ENCODE measurements around the gene ADAR.

ADAR gene

GRCh38 chr1:154616659-154617345 is 8.8 kb upstream of the ADAR start:
- no peak for DNase-seq (ENCODE audit: low spot score)

GRCh38 chr1:154615411-154615810 is 7.4 kb upstream of the ADAR start:
- DNase-seq (ENCODE audit: low spot score), result no peak

GRCh38 chr1:154614901-154615300 is 6.9 kb upstream of the ADAR start:
- no peak for DNase-seq (ENCODE audit: low spot score)

GRCh38 chr1:154614247-154614646 is 6.3 kb upstream of the ADAR start:
- no peak for DNase-seq (ENCODE audit: low spot score)

GRCh38 chr1:154611150-154611862 is 3.3 kb upstream of the ADAR start:
- no peak for DNase-seq (ENCODE audit: low spot score)

- peak; percentile 14 for DNase-seq (ENCODE audit: low spot score)
These were observed 1.7 kb upstream of the ADAR start for GRCh38 chr1:154609398-154610380.

GRCh38 chr1:154608397-154609270 is 648 bp upstream of the ADAR start:
- DNase-seq (ENCODE audit: low spot score), result peak; percentile 37

GRCh38 chr1:154607106-154607608 is 829 bp downstream of the ADAR start:
- peak; percentile 10 for DNase-seq (ENCODE audit: low spot score)

- DNase-seq (ENCODE audit: low spot score), result no peak
These were observed 2.5 kb downstream of the ADAR start for GRCh38 chr1:154605534-154605933.

- no peak for DNase-seq (ENCODE audit: low spot score)
These were observed 4.7 kb downstream of the ADAR start for GRCh38 chr1:154603317-154603716.

GRCh38 chr1:154599658-154600057 is 8.3 kb downstream of the ADAR start:
- no peak for DNase-seq (ENCODE audit: low spot score)

GRCh38 chr1:154598871-154599635 is 8.9 kb downstream of the ADAR start:
- DNase-seq (ENCODE audit: low spot score), result no peak

- DNase-seq (ENCODE audit: low spot score), result no peak
These were observed 12.4 kb downstream of the ADAR start for GRCh38 chr1:154595621-154596020.

- no peak for DNase-seq (ENCODE audit: low spot score)
These were observed 13.2 kb downstream of the ADAR start for GRCh38 chr1:154594811-154595210.

GRCh38 chr1:154593390-154593789 is 14.6 kb downstream of the ADAR start:
- no peak for DNase-seq (ENCODE audit: low spot score)

- no peak for DNase-seq (ENCODE audit: low spot score)
These were observed 16.8 kb downstream of the ADAR start for GRCh38 chr1:154591206-154591605.

- no peak for DNase-seq (ENCODE audit: low spot score)
These were observed 17.2 kb downstream of the ADAR start for GRCh38 chr1:154590756-154591155.

- DNase-seq (ENCODE audit: low spot score), result no peak
These were observed 18.2 kb downstream of the ADAR start for GRCh38 chr1:154589780-154590179.

- no peak for DNase-seq (ENCODE audit: low spot score)
These were observed 21.3 kb downstream of the ADAR start for GRCh38 chr1:154586641-154587040.

- no peak for DNase-seq (ENCODE audit: low spot score)
These were observed 21.8 kb downstream of the ADAR start for GRCh38 chr1:154586231-154586630.

All from AG08395 (cell line).